Measurements from ENCODE around the gene KCTD2. TPM values are rescaled to one million over a fixed set of nuclear protein-coding genes. Genes with fewer than 3 reads are reported as not detected.

KCTD2 gene
- total and polyA plus RNA-seq, 2 of the 13 experiments (the other 11 are each of a cell fraction or from before 2014, with no cell fraction given), result 28.3 to 32.6 TPM

DNA sequence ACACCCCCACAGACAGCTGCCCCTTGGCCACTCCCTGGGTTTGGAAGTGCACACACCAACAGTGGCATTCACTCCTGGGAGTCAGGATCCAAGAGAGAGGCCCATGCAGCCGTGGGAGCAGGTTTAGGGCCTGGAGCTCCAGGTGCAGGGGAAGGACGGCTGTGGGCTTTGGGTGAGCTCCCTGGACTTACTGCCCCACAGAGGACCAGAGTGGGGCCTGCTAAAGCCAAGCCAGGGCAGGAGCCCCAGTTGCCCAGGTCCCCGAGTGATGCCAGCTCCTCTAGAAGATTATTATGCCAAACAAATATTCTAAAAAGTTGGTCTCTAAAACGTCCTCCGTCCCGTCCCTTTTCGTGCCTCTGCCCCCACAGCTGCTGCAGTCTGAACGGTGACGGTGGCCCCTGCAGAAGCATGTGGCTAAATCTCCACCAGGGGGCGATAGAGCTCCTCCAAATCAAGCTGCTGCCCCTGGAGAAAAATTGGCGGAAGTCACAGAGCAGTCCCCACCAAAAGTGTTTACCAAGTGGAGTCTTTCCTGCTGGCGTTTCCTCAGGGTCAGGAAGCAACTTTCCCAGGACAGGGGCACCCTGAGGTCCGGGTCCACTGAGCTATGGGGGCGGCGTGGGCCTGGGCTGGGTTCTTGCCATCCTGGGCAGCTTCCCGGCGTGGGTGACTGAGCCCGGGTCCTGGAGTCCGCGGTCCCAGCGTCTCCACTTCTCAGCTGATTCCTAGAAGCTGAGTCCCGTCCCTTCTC is 67.0 kb downstream of the KCTD2 start (continued):
- TF ChIP-seq, protein P1, sequence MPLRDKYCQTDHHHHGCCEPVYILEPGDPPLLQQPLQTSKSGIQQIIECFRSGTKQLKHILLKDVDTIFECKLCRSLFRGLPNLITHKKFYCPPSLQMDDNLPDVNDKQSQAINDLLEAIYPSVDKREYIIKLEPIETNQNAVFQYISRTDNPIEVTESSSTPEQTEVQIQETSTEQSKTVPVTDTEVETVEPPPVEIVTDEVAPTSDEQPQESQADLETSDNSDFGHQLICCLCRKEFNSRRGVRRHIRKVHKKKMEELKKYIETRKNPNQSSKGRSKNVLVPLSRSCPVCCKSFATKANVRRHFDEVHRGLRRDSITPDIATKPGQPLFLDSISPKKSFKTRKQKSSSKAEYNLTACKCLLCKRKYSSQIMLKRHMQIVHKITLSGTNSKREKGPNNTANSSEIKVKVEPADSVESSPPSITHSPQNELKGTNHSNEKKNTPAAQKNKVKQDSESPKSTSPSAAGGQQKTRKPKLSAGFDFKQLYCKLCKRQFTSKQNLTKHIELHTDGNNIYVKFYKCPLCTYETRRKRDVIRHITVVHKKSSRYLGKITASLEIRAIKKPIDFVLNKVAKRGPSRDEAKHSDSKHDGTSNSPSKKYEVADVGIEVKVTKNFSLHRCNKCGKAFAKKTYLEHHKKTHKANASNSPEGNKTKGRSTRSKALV (CRISPR knock-in tag; IDR thresholded peaks at IDR 0.05), result peak; percentile 63; the same call in 1 of the 2 replicates
- no peak for TF ChIP-seq ZNF160 (CRISPR knock-in tag; IDR thresholded peaks at IDR 0.05)
- no peak for TF ChIP-seq HOXD1 (CRISPR knock-in tag; IDR thresholded peaks at IDR 0.05)
- TF ChIP-seq, protein P2, sequence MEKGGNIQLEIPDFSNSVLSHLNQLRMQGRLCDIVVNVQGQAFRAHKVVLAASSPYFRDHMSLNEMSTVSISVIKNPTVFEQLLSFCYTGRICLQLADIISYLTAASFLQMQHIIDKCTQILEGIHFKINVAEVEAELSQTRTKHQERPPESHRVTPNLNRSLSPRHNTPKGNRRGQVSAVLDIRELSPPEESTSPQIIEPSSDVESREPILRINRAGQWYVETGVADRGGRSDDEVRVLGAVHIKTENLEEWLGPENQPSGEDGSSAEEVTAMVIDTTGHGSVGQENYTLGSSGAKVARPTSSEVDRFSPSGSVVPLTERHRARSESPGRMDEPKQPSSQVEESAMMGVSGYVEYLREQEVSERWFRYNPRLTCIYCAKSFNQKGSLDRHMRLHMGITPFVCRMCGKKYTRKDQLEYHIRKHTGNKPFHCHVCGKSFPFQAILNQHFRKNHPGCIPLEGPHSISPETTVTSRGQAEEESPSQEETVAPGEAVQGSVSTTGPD (CRISPR knock-in tag; IDR thresholded peaks at IDR 0.05), result peak; percentile 96
- no peak for TF ChIP-seq TEAD2 (CRISPR knock-in tag; IDR thresholded peaks at IDR 0.05)
- TF ChIP-seq GABPB1 (CRISPR knock-in tag; IDR thresholded peaks at IDR 0.05), result peak; percentile 68
- TF ChIP-seq ZNF841 (CRISPR knock-in tag; IDR thresholded peaks at IDR 0.05; ENCODE audit: borderline replicate concordance), result no peak

Data from HepG2 (cell line).